ENCODE data around the gene MARCHF3.

MARCHF3 gene

DNA sequence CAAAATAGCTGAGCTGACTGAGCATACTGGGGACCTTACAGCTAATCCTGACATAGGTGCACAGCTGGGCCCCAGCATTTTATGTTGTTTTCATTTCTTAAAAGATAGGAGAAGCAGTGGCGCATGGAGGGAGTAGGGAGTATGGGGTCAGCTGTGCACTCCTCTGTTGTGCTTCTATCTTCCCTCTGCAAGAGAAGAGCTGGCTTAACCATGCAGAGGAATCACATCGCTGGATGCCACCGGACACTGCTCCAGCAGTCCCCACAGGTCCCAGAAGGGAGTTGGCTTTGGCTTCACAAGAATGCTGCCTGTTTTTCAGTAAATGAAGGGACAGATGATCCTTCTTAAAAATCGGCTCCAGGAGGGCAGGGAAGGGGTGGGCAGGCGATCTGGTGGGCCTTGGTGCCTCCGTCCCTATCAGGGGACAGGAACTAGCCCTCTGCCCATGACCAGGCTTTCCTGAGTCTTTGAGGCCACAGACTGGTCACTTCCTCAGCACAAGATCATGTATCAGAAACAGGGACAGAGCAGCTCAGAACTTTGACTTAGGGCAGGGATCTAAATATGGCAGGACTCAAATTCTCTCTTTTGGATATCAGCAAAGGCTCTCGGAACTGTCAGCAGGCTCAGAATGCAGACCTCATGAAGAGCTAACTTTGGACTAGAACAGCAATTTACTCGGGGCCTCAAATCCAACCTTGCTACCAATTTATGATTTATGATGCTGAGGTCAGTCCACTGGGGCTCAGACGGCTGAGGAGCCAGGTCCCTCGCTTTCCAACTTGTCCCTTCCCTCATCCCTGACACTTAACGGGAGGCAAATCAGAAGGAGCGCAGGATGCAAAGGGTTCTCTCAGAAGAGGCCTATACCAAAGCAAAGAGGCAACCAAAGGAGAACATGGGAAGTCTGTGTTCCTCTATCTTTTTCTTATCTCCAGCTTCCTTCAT, 47.2 kb downstream of the MARCHF3 start:
- no peak for DNase-seq (ENCODE audit: low spot score)

DNA sequence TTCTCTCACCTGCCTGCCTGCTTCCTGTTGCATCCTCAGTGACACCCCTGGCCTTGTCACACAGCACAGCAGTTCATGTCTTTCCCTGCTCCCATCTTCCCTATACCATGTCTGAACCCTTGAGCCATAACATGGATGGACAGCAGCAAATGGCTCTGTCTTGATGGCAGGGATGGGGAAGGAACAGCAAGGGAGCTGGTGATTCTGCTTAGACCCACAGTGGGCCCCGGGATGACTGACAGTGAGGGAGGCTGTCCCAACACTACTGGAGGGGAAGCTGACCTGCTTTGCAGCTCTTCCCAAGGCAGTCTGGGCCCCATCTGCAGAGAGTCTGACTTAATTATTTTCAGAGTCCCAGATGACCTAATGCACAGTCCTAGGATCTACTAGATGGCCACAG, 48.2 kb downstream of the MARCHF3 start:
- no peak for DNase-seq (ENCODE audit: low spot score)

DNA sequence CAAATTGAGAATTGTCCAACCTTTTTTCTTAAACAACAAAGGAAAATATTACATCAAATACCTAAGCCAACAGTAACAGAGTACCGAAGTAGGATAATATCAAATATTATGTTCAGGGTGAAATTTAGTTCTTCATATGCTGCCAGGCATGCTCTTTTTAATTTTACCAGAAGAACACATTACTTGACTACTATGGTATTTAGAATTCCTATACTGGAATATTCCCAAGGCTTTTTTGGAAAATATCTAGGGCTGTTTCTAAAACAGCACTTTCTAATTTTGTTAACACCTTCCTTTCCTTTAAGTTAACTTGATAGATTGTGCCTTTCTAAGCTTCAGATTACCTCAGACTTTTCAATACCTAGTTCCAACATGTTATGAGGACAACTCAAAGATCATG, 48.7 kb downstream of the MARCHF3 start:
- no peak for DNase-seq (ENCODE audit: low spot score)

DNA sequence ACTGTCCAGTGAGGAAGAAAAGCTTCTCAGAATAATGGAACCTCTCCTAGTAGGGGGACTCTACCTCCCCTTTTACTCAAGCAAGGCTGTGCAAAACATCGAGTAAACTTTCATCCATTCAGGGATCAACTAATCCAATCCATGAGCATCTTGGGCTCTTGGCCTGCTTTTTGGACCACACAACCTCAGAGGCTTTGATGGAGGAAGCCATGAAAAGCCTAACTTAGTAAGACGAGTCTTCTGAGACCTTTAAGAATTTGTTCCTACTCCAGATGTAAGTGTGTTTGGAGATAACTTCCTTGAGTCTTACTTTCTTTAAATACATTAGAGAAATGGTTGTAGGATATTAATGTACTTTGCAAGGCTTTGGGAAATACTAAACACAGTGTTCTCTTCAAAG, 49.1 kb downstream of the MARCHF3 start:
- no peak for DNase-seq (ENCODE audit: low spot score)

DNA sequence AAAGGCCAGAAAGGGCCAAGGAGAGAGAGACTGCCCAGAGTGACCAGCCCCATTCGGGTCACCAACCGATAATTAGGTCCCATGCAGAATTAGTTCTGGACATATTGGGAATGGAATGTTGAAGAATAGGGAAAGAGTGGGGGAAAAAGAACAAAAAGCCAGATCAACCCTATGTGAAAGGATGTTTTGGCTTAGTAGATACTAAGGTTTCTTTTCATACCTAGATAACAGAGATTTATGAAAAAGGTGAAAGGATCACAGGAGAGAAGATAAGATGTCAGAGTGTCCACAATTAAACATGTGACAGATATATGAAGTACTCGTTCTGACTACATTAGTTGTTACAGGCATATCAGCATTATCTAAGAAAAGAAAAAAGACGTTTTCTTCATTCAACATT, 52.1 kb downstream of the MARCHF3 start:
- no peak for DNase-seq (ENCODE audit: low spot score)

DNA sequence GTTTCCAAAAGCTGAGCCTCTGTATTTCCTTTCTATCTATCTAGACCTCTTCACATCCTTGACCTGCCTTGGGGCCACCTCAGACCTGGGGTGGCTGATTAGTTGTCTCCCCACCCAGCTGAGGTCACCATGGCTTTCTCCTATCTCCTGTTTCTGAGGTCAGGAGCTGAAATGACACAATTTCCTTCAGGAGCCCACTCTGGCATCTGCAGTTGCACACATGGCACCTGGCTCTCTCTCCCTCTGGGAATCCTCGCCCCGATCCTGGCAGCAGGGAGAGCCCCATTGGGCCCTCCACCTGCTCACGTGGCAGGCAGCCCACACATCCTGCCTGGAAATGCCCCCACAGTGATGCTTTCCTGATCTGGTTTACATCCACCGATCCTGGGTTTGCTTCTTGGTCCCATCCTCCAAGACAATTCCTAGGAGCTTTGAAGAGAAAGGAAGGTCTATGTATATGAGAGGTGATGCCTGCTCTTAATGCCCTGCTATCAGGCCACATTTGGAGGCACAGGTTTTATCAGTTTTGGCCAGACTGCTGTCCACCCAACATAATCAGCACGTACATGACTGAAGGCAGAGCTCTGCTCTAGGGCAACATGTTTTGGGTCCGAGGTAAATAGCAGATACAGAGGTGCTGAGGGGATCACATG, 53.7 kb downstream of the MARCHF3 start:
- no peak for DNase-seq (ENCODE audit: low spot score)

DNA sequence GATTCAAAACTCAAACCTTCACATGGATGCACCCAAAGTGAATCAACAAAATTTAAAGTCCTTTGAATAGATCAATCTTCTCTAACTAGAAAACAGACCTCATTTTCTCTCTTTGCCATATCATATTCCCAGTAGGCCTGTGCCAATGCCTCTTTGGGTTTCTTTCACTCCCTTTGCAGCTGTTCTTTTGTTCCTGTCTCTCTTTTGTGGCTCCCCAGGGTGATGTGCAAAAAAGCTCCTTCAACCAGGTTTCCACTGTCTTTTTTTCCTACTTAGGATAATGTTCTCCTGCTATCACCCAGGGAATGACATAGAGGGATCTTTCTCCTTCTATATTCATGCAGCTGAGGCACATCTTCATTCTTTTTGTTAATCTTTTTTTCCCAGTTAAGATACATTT, 54.6 kb downstream of the MARCHF3 start:
- DNase-seq (ENCODE audit: low spot score) = no peak

DNA sequence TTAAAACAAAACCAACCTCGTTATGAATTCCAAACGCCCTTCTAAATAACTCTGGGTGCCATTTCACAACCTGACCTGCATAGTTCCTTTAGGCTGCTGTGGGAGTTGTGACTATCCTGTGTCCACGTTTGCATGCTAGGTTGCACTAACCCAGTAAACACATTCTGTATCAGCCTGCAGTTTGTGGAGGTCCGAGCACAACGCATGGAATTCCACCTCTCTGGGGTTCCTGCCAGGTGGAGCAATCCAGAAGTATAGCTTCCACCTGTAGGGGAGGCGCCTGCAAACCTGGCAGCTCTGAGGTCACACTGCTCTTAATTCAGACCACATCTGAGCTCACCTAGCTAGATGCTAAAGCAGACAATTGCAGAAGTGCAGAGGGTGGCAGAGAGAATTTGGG, 57.2 kb downstream of the MARCHF3 start:
- DNase-seq (ENCODE audit: low spot score) = no peak

DNA sequence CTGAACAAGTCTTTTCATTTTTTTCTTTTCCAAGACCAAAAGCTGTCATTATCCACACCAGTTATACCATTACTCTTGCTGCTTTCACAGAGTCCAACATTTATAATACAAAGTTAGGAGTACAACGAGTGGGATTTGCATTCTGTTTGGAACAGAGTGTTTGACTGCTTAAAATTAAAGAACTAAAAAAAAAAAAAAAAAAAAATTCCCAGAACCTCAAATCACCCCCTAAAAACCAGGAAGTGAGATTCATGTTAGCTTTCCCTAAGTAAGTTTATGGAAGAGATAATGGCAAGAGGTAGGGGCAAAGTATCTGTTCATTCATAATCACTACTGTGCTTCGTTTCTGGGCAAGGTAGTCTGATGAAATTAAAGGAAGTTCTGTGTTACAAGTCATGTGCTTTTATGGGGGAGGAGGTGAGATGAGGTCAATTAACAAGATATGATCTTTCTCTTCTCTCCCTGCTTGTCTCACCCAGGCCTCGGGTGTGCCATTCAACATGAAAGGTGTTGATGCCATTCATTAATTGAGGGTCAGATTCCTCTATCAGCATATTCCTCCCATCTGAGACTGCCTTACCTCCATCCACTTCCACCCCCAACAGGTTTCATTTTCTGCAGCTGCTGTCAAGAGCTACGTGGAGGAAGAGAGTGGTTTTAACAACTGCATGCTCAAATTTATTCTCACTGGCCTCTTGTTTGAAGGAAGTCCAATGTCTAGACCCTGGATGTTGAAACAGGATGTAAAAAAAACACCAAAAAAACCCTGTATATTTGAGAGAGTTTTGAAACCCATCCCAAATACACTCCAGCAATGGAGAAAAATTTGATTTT, 58.1 kb downstream of the MARCHF3 start:
- DNase-seq (ENCODE audit: low spot score) = no peak

DNA sequence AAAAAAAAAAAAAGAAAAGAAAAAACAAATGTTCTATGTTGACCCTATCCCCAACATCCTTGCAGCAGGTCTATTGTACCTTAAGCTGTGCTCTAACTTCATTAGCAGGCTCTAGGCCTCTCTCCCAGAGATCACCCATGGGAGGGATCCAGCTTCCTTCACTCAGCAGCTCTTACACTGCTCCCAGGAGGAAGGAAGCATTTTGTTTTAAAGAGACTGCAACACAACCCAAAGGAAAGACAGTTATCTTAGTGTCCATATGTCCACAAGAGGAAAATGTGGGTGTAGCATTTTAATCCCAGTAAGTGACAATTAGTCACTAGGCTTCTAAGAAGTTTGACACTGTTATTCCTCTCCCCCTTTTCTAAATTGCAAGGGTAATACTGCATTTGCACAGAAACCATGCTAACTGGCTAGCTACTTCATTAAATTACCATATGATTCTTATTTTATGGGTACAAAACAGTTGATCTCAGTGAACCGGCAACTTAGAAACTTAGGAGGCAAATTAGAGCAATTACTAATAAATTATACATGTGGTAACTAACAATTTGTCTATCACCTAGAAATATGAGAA, 58.8 kb downstream of the MARCHF3 start:
- DNase-seq (ENCODE audit: low spot score) = no peak

DNA sequence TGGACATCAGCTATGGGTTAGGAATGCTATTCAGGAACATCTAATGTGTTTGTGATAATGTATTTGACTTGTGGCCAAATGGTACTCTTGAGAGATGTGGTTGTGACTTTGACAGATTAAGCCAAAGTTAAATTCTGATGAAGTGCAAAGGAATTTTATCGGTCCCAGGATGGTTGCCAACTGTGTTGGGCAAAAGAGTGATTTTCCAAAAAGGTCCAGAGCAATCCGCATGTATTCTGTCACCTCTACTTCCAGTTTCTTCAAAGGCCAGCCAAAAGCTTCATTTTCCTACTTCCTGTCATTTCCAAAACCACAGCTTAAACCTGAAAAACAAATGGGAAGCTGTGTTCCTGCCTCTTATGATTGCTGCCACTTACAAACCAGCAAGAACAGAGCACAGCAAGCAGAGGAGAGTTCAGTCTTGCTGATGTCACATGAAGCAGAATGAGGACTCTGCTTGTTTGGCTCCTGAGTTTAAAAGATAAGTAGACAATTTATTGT, 59.8 kb downstream of the MARCHF3 start:
- DNase-seq (ENCODE audit: low spot score) = no peak

DNA sequence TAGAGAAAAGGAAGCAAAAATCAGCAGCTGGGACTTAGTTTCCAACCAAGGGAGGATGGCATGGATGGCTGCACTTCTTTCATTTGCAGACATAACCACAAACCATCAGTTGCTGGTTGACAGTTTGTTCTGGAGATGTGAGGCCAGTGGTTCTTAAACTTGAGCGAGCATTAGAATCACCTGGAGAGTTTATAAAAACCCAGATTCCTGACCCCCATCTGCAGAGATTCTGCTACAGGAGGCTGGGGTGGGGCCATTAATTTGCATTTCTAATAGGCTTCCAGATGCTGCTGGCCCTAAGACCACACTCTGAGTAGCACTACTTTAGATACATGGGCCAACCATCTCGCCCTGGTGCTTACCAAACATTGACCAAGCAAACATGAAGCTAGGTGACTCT, 60.8 kb downstream of the MARCHF3 start:
- no peak for DNase-seq (ENCODE audit: low spot score)

DNA sequence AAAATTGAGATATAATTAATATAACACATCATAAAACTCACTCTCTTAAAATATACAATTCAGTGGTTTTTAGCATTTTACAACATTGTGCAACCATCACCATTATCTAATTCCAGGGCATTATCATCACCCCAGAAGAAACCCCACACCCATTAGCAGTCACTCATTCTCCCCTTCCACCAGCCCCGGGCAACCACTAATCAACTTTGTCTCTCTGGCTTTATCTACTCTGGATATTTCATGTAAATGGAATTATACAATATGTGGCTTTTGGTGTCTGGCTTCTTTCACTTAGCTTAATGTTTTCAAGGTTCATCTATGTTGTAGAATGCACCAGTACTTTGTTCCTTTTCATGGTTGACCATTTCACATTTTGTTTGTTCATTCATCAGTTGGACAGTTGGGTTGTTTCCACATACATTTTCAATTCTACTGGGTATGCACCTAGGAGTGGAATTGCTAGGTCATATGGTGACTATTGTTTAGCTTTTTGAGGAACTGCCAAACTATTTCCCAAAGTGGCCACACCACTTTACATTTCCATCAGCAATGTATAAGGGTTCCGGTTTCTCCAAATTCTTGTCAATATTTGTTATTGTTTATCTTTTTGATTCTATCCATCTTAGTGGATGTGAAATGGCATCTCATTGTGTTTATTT, 62.4 kb downstream of the MARCHF3 start:
- no peak for DNase-seq (ENCODE audit: low spot score)

DNA sequence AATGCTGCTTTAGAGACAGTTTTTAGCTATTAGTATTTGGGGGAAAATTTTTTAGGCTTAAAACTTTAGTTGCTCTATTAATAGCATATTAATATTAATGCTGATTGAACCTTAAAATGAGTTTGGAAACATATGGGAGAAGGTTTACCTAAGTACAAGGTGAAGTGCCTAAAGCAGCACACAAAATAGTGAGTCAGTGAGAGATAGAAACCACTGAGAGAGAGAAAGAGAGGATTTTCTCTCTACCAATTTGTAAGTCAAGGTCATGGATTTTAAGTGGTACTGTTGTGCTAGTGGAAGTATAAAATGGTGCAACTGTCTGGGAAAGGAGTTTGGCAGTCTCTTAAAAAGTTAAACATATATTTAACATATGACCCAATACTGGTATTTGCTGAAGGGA, 64.9 kb downstream of the MARCHF3 start:
- no peak for DNase-seq (ENCODE audit: low spot score)

DNA sequence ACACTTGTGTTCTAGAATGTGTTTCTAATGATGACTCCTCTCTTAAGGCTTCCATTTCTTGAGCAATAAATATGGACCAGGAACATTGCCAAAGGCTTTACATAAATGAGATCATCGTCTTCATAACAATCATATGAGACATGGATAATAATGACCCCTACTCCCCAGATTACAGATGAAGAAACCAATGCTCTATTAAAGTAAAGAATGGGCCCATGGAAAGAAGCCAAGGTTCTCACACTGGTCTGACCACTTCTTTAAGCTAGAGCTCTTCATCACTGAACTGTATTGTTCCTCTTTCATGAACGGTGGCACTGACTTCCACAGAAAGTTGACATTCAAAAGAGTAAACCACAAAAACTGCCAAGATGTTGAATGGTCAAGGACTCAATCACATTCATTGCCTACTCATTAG, 65.3 kb downstream of the MARCHF3 start:
- DNase-seq (ENCODE audit: low spot score) = no peak

DNA sequence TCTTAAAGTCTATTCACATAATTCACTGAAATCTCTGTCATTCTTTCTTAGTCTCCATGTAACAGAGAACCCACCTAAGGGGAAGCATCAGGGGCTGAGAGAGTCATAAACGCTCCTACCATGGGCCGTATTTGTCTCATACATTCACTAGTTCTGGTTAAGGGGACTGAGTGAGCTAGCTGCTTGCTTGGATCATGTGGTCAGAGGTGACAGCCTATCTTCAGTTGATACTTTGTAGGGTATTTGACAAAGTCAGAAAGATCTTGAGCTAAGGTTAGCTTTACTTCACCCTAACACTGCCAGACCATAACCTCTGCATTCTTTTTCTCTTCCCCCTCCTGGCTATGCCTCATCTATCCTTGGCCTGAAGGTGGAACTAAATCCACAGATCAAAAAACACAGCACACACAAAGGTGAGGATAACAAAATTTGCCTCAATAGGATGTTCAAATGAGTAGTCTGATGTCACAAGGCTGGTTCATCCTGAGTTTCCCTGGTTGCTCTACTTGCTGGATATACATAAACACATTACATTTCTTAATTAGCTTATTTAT, 66.5 kb downstream of the MARCHF3 start:
- DNase-seq (ENCODE audit: low spot score) = no peak

DNA sequence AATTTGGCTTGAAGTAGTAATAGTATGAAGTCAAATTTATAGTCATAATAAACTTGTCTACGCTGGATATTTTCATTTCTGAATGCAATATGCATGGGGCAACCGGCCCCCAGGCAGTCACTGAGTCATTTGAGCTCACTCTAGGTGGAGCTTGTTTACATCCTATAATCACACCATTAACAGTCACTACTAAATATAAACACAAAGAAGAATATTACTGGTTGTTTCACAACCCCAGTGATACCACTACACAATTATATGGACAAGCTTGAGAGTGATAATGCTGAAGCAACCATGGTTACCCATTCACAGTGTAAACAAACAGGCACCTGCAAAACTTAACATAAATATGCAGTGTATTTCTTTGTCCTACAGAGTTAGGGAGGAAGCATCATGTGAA, 68.7 kb downstream of the MARCHF3 start:
- DNase-seq (ENCODE audit: low spot score) = no peak

DNA sequence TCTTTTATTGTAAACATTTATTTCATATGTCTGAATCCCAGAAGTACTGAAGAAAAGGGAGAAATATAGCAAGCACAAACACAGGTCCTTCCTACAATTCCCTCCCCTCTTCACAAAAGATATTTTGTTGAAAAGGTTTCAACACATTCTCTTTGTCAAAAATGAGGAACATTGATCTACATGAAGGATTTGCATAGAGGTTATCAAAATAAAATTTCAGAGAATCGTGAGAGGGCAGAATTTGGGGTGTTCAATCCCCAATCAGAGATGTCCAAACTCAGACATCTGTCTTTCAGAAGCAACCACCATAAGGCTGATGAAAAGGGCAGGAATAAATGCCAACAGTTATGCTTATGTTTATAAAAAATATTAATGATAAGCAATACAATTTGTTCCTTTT, 69.2 kb downstream of the MARCHF3 start:
- no peak for DNase-seq (ENCODE audit: low spot score)

DNA sequence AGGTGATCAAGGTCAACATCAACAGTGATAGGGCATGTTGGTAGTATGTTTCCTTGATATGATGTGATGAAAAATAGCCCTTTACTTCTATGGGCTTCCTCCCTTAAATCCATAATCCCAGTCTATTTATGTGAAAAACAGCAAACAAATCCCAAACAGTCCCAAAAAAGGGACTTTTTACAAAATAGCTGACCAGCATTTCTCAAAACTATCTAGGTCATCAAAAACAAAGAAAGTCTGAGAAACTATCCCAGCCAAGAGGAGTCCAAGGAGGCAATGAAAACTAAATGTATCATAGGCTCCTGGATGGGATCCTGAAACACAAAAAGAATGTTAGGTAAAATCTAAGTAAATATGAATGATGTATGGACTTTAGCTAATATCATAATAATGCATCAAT, 71.2 kb downstream of the MARCHF3 start:
- no peak for DNase-seq (ENCODE audit: low spot score)

DNA sequence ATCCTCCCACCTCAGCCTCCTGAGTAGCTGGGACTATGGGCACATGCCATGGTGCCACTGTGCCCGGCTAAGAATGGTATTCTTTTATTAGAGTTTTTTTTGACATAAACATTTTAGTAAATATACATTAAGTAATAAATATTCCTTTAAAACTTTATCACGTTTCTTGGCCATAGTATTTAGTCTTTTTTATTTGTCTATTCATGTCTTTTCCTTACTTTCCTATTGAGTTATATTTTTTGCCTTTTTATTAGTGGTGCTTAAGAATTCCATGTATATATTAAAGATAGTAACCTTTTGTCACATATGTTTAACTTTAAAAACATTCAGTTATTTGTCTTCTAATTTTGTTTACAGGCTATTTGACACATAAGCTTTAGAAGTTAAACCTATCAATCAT, 73.4 kb downstream of the MARCHF3 start:
- no peak for DNase-seq (ENCODE audit: low spot score)

DNA sequence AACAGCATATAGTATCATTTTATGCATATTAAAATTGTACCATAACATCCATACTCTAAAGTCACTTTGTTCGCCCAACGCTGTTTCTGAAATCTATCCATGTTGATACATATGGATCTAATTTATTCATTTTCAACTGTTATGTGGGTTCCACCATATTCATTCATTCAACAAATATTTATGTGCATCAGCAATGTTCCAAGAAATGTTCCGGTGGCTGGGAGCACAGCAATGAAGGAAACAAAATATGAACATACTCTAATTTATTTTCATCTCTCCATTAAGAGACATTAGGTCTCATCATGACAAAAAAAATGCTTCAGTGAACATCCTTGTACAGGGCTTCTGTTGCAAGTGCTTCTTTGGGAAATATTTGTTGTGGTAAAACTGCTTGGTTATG, 75.4 kb downstream of the MARCHF3 start:
- no peak for DNase-seq (ENCODE audit: low spot score)
